WERI-Rb-1 (cell line): ENCODE results near the gene BCL2.

Experiments
- DNase-seq: peaks from one replicate; pipeline ENCODE4 v3.0.0-alpha.2; 2020
- H3K27ac ChIP-seq: fragments of 250-450 bp; sonication (Bioruptor Pico); 2 replicates; pipeline ENCODE4 v1.5.1; 2020; ENCODE audit warnings: mild to moderate bottlenecking, moderate library complexity
- H3K27me3 ChIP-seq: fragments of 250-450 bp; sonication (Bioruptor Pico); 2 replicates; pipeline ENCODE4 v1.5.1; 2021; ENCODE audit warnings: mild to moderate bottlenecking, low read depth, moderate library complexity; ENCODE audit not compliant: insufficient read depth, severe bottlenecking
- H3K36me3 ChIP-seq: fragments of 250-450 bp; sonication (Bioruptor Pico); 2 replicates; pipeline ENCODE4 v1.5.1; 2020; ENCODE audit warnings: mild to moderate bottlenecking, moderate library complexity
- H3K4me3 ChIP-seq: 2 replicates; pipeline ENCODE4 v1.5.1; 2011; ENCODE audit warnings: low read depth, mild to moderate bottlenecking, control low read depth, low read length
- H3K9me3 ChIP-seq: fragments of 250-450 bp; sonication (Bioruptor Pico); 2 replicates; pipeline ENCODE4 v1.5.1; 2021; ENCODE audit warnings: mild to moderate bottlenecking, moderate library complexity; ENCODE audit not compliant: severe bottlenecking
- TF ChIP-seq, protein P1 (sequence below): IDR thresholded peaks from 2 replicates; pipeline ENCODE4 v1.5.1; 2011; ENCODE audit warnings: low read depth, mild to moderate bottlenecking, control low read depth, inconsistent platforms, low read length

BCL2 gene

DNA sequence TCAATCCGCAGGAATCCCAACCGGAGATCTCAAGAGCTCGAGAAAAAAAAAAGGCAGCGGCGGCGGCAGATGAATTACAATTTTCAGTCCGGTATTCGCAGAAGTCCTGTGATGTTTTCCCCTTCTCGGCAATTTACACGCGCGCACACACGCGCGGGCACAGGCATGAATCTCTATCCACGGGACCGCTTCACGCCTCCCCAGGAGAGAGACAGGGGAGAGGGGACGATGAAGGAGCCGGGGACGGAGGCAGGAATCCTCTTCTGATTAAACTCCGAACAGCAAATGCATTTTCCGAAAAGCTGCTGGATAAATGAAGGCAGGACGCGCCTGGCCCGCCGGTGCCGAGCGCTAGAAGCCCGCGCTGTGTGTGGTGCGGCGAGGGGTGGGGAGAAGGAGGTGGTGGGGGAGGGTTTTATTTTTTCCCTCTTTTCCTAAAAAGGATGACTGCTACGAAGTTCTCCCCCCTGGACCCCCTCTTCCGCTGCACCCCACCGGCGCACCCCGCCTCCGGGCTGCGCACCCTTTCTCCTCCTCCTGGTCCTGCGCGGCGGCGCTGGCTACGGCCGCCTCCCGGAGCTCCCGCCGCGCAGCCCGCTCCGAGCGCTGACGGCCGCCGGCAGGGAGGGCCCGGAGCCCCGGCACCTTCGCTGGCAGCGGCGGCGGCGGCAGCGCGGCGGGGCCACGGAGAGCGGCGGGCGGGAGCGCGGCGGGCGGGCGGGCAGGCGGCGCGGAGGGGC, at the start of gene BCL2:
TSS of gene BCL2 (minus strand) at position 387 of the 740 bp plus-strand sequence.
- Histone ChIP-seq H3K36me3 (no peaks in the 10 kb centered on the region), H3K4me3 (peak within 1 kb of the TSS; percentile 92), H3K27ac (peak within 1 kb of the TSS; percentile 88), H3K27me3 (no peaks in the 10 kb centered on the region), H3K9me3 (no peaks in the 10 kb centered on the region)
- DNase-seq = peak; percentile 53
- TF ChIP-seq, protein P1, sequence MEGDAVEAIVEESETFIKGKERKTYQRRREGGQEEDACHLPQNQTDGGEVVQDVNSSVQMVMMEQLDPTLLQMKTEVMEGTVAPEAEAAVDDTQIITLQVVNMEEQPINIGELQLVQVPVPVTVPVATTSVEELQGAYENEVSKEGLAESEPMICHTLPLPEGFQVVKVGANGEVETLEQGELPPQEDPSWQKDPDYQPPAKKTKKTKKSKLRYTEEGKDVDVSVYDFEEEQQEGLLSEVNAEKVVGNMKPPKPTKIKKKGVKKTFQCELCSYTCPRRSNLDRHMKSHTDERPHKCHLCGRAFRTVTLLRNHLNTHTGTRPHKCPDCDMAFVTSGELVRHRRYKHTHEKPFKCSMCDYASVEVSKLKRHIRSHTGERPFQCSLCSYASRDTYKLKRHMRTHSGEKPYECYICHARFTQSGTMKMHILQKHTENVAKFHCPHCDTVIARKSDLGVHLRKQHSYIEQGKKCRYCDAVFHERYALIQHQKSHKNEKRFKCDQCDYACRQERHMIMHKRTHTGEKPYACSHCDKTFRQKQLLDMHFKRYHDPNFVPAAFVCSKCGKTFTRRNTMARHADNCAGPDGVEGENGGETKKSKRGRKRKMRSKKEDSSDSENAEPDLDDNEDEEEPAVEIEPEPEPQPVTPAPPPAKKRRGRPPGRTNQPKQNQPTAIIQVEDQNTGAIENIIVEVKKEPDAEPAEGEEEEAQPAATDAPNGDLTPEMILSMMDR = no peak

DNA sequence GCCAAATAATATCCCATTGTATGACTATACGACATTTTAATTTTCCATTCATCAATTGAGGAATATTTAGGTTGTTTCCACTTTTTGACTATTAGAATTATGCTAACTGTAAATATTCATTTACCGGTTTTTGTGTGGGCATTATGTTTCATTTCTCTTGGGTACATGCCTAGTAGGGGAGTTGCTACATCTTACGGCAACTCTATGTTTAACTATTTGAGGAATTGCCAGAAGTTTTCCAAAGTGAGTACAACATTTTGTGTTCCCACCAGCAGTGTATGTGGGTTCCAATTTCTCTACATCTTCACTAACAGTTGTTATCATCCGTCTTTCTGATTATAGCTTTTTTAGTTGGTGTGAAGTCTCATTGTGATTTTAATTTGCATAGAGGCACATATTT, 49.0 kb upstream of the BCL2 start:
- DNase-seq = no peak
- Histone ChIP-seq H3K9me3 (no peaks in the 10 kb centered on the region), H3K27ac (no peak overlapping the region), H3K36me3 (no peaks in the 10 kb centered on the region), H3K27me3 (no peaks in the 10 kb centered on the region), H3K4me3 (no peak overlapping the region; the same call in 1 of the 2 replicates)
- TF ChIP-seq, protein P1 = no peak

DNA sequence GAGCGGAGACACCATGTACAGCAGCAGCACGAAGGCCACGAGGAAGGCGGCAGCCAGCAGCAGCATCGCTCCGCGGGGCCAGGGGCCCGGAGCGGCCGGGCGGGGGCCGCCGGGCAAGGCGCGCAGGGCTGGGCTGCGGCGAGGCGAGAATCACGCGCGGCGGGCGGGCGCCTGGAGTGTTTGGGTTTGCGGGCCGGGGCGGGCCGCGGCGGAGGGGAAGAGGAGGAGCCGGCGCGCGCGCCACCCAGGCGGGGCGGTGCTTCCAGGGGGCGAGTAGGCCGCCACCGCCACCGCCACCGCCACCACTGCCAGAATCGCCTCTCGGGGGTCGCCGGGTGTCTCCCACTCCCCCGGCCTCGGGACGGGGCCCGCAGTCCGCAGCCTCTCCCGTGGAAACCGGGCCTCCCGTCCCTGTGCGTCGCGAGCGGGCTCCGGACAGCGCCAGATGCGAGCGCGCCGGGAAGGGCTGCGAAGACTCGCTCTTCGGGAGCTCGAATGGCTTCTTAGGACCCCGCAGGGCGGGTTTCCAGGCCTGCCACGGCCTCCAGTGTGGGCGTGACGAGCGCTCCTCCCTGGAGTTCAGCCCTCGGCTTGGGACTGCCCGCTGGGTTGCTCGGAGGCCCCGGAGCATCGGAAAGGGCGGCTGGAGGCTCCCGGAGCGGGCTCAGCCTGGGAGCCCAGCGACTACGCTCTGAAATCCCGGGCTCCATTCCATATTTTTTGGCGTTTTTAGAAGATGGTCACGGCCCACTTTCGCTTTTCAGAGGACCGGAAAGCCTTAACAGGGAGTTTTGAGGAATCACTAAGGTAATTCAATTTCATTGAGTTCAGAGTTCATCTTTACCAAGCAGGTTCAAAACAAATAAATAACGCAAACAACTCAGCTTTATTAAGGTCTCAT, 47.7 kb upstream of the BCL2 start, which contains the start of gene KDSR:
TSS of gene KDSR (minus strand) at position 154 of the 901 bp plus-strand sequence. CDS start at position 66, 88 bp downstream.
- Histone ChIP-seq H3K9me3 (no peaks in the 10 kb centered on the region), H3K27me3 (no peaks in the 10 kb centered on the region), H3K4me3 (peak within 1 kb of the TSS; percentile 94), H3K36me3 (peaks cover 6% of the 10 kb centered on the region), H3K27ac (peak within 1 kb of the TSS; percentile 97)
- peak; percentile 99 for DNase-seq
- TF ChIP-seq, protein P1 = no peak

DNA sequence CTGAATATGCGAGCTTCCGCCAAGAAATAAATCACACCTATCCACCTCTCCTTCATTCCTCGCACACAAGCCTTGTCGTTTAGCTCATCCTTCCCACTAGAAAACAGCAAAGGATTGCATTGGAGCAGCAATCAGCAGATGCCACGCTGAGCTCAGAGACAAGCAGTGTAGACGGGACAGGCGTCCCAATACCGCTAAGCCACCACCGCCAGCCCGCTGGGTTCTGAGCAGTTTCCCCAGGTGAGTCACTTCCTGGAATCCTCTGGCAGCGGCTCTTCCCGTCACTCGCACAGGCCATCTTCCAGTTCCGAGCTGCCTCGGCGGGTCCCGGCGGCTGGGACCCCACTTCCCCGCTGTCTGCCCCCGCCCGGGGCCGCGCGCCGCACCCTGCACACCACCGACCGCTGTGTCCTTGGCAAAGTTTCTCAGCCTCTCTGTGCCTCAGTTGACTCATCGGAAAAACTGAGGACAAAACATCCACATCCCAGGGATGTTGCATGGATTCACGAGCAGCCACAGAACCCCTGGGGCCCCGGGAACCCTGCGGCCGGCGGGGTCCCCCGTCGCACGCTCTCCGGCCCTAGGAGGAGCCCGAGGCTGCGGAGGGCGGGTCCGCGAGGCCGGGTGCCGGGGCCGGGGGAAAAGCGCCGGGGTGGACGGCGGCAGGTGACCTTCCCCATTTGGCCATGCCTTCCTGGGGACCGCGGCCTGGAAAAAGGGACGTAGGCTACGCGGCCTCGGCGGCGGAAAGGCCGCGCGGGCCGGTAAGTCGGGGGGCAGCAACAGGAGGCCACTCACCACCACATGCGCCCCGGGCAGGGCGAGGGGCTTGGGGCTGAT, 46.9 kb upstream of the BCL2 start:
- Histone ChIP-seq H3K36me3 (peaks cover 15% of the 10 kb centered on the region), H3K27me3 (no peaks in the 10 kb centered on the region), H3K4me3 (peak overlapping the region; percentile 94), H3K9me3 (no peaks in the 10 kb centered on the region), H3K27ac (peak overlapping the region; percentile 97)
- peak; percentile 67 for DNase-seq
- TF ChIP-seq, protein P1 = no peak

DNA sequence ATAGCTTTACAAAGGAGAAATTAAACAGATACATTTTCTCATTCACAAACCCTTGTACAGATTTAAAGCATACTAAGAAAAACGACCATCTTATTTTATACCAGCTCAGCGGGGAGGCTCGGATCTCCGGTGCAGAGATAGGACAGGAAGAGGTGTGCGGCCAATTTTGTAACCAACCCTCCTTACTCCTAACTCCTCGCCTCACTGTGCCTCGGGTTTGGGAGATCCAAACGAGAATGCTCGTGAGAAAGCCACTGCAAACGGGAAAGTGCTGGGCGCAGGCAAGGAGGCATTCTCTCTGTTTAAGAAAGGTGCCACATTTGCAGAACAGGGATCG, 46.3 kb upstream of the BCL2 start:
- peak overlapping the region; percentile 94 for H3K4me3 ChIP-seq
- no peak overlapping the region; the same call in 1 of the 2 replicates for H3K27ac ChIP-seq

More for the DNA sequence above, 46.3 kb upstream of the BCL2 start:
- TF ChIP-seq, protein P1 = no peak
- DNase-seq = no peak
- Histone ChIP-seq H3K9me3 (no peaks in the 10 kb centered on the region), H3K27me3 (no peaks in the 10 kb centered on the region), H3K36me3 (peaks cover 18% of the 10 kb centered on the region)
